Measurements from ENCODE around the gene ZNF365. TPM values are rescaled to one million over a fixed set of nuclear protein-coding genes. Genes with fewer than 3 reads are reported as not detected.
"Not testable (repeated sequence)": the region's sequence is repeated elsewhere in the genome, so short reads cannot be mapped to it uniquely, and the experiment has no call there.

Gene ZNF365
- total RNA-seq, 1 donor from 2014 or later = 0.74 TPM

GRCh38 chr10:62399211-62399610, 25.0 kb downstream of the ZNF365 start:
- no peak overlapping the region for H3K4me3 ChIP-seq
- H3K4me1 ChIP-seq = no peaks in the 10 kb centered on the region
- H3K36me3 ChIP-seq = no peaks in the 10 kb centered on the region
- TF ChIP-seq POLR2AphosphoS5 (IDR thresholded peaks at IDR 0.05; ENCODE audit: insufficient read depth in 1 of 2, low read depth in 1 of 2) (no peak), POLR2A (IDR thresholded peaks at IDR 0.05) (no peak)
- TF ChIP-seq, protein P1, sequence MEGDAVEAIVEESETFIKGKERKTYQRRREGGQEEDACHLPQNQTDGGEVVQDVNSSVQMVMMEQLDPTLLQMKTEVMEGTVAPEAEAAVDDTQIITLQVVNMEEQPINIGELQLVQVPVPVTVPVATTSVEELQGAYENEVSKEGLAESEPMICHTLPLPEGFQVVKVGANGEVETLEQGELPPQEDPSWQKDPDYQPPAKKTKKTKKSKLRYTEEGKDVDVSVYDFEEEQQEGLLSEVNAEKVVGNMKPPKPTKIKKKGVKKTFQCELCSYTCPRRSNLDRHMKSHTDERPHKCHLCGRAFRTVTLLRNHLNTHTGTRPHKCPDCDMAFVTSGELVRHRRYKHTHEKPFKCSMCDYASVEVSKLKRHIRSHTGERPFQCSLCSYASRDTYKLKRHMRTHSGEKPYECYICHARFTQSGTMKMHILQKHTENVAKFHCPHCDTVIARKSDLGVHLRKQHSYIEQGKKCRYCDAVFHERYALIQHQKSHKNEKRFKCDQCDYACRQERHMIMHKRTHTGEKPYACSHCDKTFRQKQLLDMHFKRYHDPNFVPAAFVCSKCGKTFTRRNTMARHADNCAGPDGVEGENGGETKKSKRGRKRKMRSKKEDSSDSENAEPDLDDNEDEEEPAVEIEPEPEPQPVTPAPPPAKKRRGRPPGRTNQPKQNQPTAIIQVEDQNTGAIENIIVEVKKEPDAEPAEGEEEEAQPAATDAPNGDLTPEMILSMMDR (IDR thresholded peaks at IDR 0.05) = no peak
- no peaks in the 10 kb centered on the region for H3K27me3 ChIP-seq
- intact Hi-C loops (cut with DNase I) = no loop called here
- H3K9me3 ChIP-seq = no peaks in the 10 kb centered on the region
- H3K27ac ChIP-seq = no peak overlapping the region
- no peak for DNase-seq (ENCODE audit: extremely low spot score in 2 of 2)

DNA sequence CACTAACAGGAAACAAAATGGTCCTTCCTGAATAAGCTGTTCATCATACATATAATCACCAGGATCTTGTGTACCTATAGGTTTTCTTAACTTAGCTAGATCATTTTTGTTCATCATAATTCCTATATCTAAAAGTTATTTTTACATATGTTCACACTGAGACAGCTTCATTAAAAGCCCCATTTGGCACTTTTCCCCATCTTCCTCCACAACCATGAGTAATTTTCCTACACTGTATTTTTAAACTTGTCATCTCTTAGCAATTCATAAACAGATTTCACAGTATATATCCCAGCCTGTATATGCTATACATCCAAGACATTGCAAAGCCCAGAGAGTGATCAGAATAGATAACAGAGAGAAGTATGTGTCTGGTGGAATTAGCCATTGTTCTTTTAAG, 28.3 kb downstream of the ZNF365 start:
- H3K27ac ChIP-seq = no peak overlapping the region
- H3K36me3 ChIP-seq = no peaks in the 10 kb centered on the region
- no peak overlapping the region for H3K4me3 ChIP-seq
- intact Hi-C loops (cut with DNase I) = no loop called here
- H3K9me3 ChIP-seq = no peaks in the 10 kb centered on the region
- no peaks in the 10 kb centered on the region for H3K4me1 ChIP-seq
- DNase-seq (ENCODE audit: extremely low spot score in 2 of 2) = no peak
- TF ChIP-seq POLR2AphosphoS5 (IDR thresholded peaks at IDR 0.05; ENCODE audit: insufficient read depth in 1 of 2, low read depth in 1 of 2) (no peak), POLR2A (IDR thresholded peaks at IDR 0.05) (no peak)
- TF ChIP-seq, protein P1 (IDR thresholded peaks at IDR 0.05) = no peak
- H3K27me3 ChIP-seq = no peaks in the 10 kb centered on the region

- DNase-seq (ENCODE audit: extremely low spot score in 2 of 2); H3K4me1 ChIP-seq; intact Hi-C loops (cut with DNase I); H3K4me3 ChIP-seq; H3K27ac ChIP-seq; H3K27me3 ChIP-seq; H3K9me3 ChIP-seq; H3K36me3 ChIP-seq: not testable (repeated sequence)
Measured at GRCh38 chr10:62410528-62410927, 36.4 kb downstream of the ZNF365 start.

- H3K4me3 ChIP-seq; H3K4me1 ChIP-seq; H3K36me3 ChIP-seq; DNase-seq (ENCODE audit: extremely low spot score in 2 of 2); intact Hi-C loops (cut with DNase I); H3K27ac ChIP-seq; H3K27me3 ChIP-seq; H3K9me3 ChIP-seq: not testable (repeated sequence)
Measured at GRCh38 chr10:62410934-62411333, 36.8 kb downstream of the ZNF365 start.

- intact Hi-C loops (cut with DNase I) = no loop called here
- DNase-seq (ENCODE audit: extremely low spot score in 2 of 2) = no peak
Measured at GRCh38 chr10:62413048-62413447, 38.9 kb downstream of the ZNF365 start.

GRCh38 chr10:62413652-62414051, 39.5 kb downstream of the ZNF365 start:
- DNase-seq (ENCODE audit: extremely low spot score in 2 of 2) = no peak
- Histone ChIP-seq H3K4me3 (no peak overlapping the region), H3K27ac (no peak overlapping the region), H3K36me3 (no peaks in the 10 kb centered on the region), H3K9me3 (no peaks in the 10 kb centered on the region), H3K27me3 (no peaks in the 10 kb centered on the region), H3K4me1 (no peaks in the 10 kb centered on the region)
- TF ChIP-seq POLR2AphosphoS5 (IDR thresholded peaks at IDR 0.05; ENCODE audit: insufficient read depth in 1 of 2, low read depth in 1 of 2) (no peak), POLR2A (IDR thresholded peaks at IDR 0.05) (no peak)
- TF ChIP-seq, protein P1 (IDR thresholded peaks at IDR 0.05) = no peak
- intact Hi-C loops (cut with DNase I) = no loop called here

More at GRCh38 chr10:62413048-62413447, 38.9 kb downstream of the ZNF365 start:
- Histone ChIP-seq H3K9me3 (no peaks in the 10 kb centered on the region), H3K27ac (no peak overlapping the region), H3K4me1 (no peaks in the 10 kb centered on the region), H3K4me3 (no peak overlapping the region), H3K36me3 (no peaks in the 10 kb centered on the region), H3K27me3 (no peaks in the 10 kb centered on the region)
- TF ChIP-seq, protein P1 (IDR thresholded peaks at IDR 0.05) = no peak
- TF ChIP-seq POLR2AphosphoS5 (IDR thresholded peaks at IDR 0.05; ENCODE audit: insufficient read depth in 1 of 2, low read depth in 1 of 2) (no peak), POLR2A (IDR thresholded peaks at IDR 0.05) (no peak)

Measured in vagina (tissue), 2 donors.